Measurements from ENCODE around the gene DLEC1. TPM values are rescaled to one million over a fixed set of nuclear protein-coding genes. Genes with fewer than 3 reads are reported as not detected.

DLEC1 gene
- total and polyA plus RNA-seq, 2 donors (not counting 1 experiment from before 2014, with no cell fraction given) = 0.52 to 2.1 TPM

GRCh38 chr3:38140326-38141172, 101.5 kb downstream of the DLEC1 start:
- CTCF ChIA-PET = interaction anchor here (1.0 to 4.9 kb wide), 3 partner anchors 24 to 380 kb away, joined by 3 to 41 read pairs (median 4); partner anchors contain the start of gene OXSR1
- DNase-seq = no peak
- no peaks in the 10 kb centered on the region for H3K27me3 ChIP-seq (replicated peaks in 1 of 4; ENCODE audit: control extremely low read depth in 1 of 4, control insufficient read depth in 3 of 4, insufficient read depth in 4 of 4, low read length in 3 of 4)
- H3K27ac ChIP-seq (ENCODE audit: low read length in 2 of 2) = peak overlapping the region in 1 of 2 donors; percentile 87
- H3K9ac ChIP-seq (ENCODE audit: low read length) = no peak overlapping the region
- intact Hi-C loops (cut with micrococcal nuclease) = no loop called here
- Mint-ChIP-seq H3K27ac (peak overlapping the region; percentile 56), H3K9me3 (ENCODE audit: insufficient read depth) (no peaks in the 10 kb centered on the region), H3K27me3 (no peaks in the 10 kb centered on the region), H3K4me3 (peak overlapping the region; percentile 92), H3K4me1 (peaks cover 57% of the 10 kb centered on the region)
- TF ChIP-seq CTCF (IDR thresholded peaks at IDR 0.05) (no peak), EZH2 (IDR thresholded peaks at IDR 0.05; ENCODE audit: borderline replicate concordance, insufficient read depth, low read depth, low read length, poor library complexity, severe bottlenecking) (no peak)
- H3K79me2 ChIP-seq (ENCODE audit: control insufficient read depth, insufficient read depth, low read length) = peaks cover 39% of the 10 kb centered on the region
- no peak overlapping the region for H3K4me3 ChIP-seq (ENCODE audit: control extremely low read depth in 1 of 5, extremely low read depth in 1 of 5, insufficient read depth in 1 of 5, low read depth in 2 of 5, low read length in 4 of 5)
- H3K36me3 ChIP-seq (replicated peaks in 1 of 2; ENCODE audit: control extremely low read depth in 1 of 2, control insufficient read depth in 1 of 2, extremely low read depth in 1 of 2, insufficient read depth in 2 of 2, low read length in 1 of 2) = peaks cover 4 to 19% of the 10 kb centered on the region in 2 experiments
- no peak overlapping the region for H2AFZ ChIP-seq (ENCODE audit: insufficient read depth, low read depth, low read length, poor library complexity, severe bottlenecking)
- no peaks in the 10 kb centered on the region for H4K20me1 ChIP-seq (ENCODE audit: control insufficient read depth, insufficient read depth, low read length, poor library complexity, severe bottlenecking)
- peaks cover 32 to 45% of the 10 kb centered on the region in 2 donors for H3K4me1 ChIP-seq (ENCODE audit: control insufficient read depth in 2 of 2, insufficient read depth in 2 of 2, low read length in 2 of 2)
- H3K4me2 ChIP-seq (replicated peaks; ENCODE audit: low read depth, low read length, poor library complexity, severe bottlenecking) = peak overlapping the region; percentile 88
- no peaks in the 10 kb centered on the region for H3K9me3 ChIP-seq (ENCODE audit: control extremely low read depth in 1 of 3, control insufficient read depth in 2 of 3, insufficient read depth in 1 of 3, low read length in 2 of 3)
- no peak for ATAC-seq (ENCODE audit: low read depth)
- POLR2A ChIA-PET = interaction anchor here (1.0 to 4.1 kb wide), 2 partner anchors 24 to 26 kb away, joined by 5 to 75 read pairs; partner anchors contain the start of gene OXSR1
- WGBS (ENCODE audit: insufficient coverage) = 98% methylated on average over 11 of the region's 13 CpGs

Measured in B cell (primary cell).